Activated T-helper 2 cell treated with anti-CD3 and anti-CD28 coated beads, Interferon-gamma antibody, Interleukin-2, Interleukin-4, amounts not matched to agents 10 μg/mL and 5 μg/mL and 100 μg/mL, durations not matched to agents 14 hours and 24 hours and 36 hours (primary cell): ENCODE results near the gene UBFD1. TPM values are rescaled to one million over a fixed set of nuclear protein-coding genes. Genes with fewer than 3 reads are reported as not detected.
A peak's percentile ranks its signal among the peaks of the same experiment; 100 is the strongest.
"Not testable (repeated sequence)": the region's sequence is repeated elsewhere in the genome, so short reads cannot be mapped to it uniquely, and the experiment has no call there.

Experiments
- DNase-seq: peaks from one replicate; pipeline ENCODE4 v3.0.0; 2021; ENCODE audit warnings: low spot score
- H3K27ac Mint-ChIP-seq: one replicate; pipeline ENCODE4 v1.8.0; 2021; ENCODE audit warnings: mixed read lengths
- H3K27me3 Mint-ChIP-seq: one replicate; pipeline ENCODE4 v1.8.0; 2021; ENCODE audit warnings: low read depth, mixed read lengths
- H3K36me3 Mint-ChIP-seq: one replicate; pipeline ENCODE4 v1.8.0; 2021; ENCODE audit warnings: low read depth, mixed read lengths
- H3K4me1 Mint-ChIP-seq: one replicate; pipeline ENCODE4 v1.8.0; 2021; ENCODE audit warnings: low read depth, mixed read lengths
- H3K4me3 Mint-ChIP-seq: one replicate; pipeline ENCODE4 v1.8.0; 2021; ENCODE audit warnings: low read depth, mild to moderate bottlenecking, moderate library complexity, mixed read lengths
- H3K9me3 Mint-ChIP-seq: one replicate; pipeline ENCODE4 v1.8.0; 2021; ENCODE audit warnings: mixed read lengths
- intact Hi-C: fragments of 100-400 bp; cut with micrococcal nuclease; formaldehyde crosslinking; loops from one replicate; pipeline ENCODE4 v1.15.1; 2023
- total RNA-seq: library from RNA; stranded (reverse); gene quantifications from 2 replicates; pipeline ENCODE4 v1.2.3, GENCODE V29; 2022

The UBFD1 gene
- total RNA-seq, 1 donor from 2014 or later = 57.7 TPM

DNA sequence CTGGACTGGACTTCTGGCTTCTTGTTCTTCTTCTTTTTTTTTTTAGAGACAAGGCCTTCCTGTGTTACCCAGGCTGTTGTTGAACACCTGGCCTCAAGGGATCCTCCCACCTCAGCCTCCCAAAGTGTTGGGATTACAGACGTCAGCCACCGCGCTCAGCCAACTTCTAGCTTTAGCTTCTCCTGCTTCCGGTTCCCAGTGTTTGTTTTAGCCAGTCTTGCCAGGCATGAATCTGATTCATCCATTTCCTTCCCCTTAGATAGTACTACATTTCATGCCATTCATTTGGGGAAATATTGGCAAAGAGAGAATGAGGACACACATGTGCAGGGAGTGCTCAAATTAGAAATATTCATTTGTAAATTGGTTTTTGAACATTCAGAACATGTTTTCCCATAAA lies 50.7 kb downstream of the UBFD1 start:
- H3K4me3 Mint-ChIP-seq = no peak overlapping the region
- H3K9me3 Mint-ChIP-seq = no peaks in the 10 kb centered on the region
- DNase-seq = no peak
- intact Hi-C loops = no loop called here
- H3K4me1 Mint-ChIP-seq = no peaks in the 10 kb centered on the region
- peaks cover 26% of the 10 kb centered on the region for H3K36me3 Mint-ChIP-seq
- no peak overlapping the region for H3K27ac Mint-ChIP-seq
- H3K27me3 Mint-ChIP-seq = no peaks in the 10 kb centered on the region

DNA sequence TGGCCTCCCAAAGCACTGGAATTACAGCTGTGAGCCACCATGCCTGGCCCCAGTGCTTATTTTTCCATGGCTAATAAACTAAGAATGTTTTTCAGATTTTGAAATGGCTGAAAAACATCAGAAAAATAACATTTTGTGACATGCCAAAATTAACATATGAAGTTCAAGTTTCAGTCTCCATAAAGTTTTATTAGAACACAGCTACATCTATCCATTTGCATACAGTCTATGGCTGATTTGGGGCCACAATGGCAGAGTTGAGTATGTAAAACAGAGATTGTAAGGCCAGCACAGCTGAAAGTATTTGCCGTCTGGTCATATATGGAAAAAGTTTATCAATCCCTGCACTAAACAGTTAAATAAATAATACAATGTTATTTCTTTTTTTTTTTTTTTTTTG lies 52.4 kb downstream of the UBFD1 start:
- no peaks in the 10 kb centered on the region for H3K4me1 Mint-ChIP-seq
- intact Hi-C loops = no loop called here
- H3K4me3 Mint-ChIP-seq = no peak overlapping the region
- H3K27me3 Mint-ChIP-seq = no peaks in the 10 kb centered on the region
- H3K36me3 Mint-ChIP-seq = peaks cover 28% of the 10 kb centered on the region
- no peaks in the 10 kb centered on the region for H3K9me3 Mint-ChIP-seq
- DNase-seq = no peak
- no peak overlapping the region for H3K27ac Mint-ChIP-seq

DNA sequence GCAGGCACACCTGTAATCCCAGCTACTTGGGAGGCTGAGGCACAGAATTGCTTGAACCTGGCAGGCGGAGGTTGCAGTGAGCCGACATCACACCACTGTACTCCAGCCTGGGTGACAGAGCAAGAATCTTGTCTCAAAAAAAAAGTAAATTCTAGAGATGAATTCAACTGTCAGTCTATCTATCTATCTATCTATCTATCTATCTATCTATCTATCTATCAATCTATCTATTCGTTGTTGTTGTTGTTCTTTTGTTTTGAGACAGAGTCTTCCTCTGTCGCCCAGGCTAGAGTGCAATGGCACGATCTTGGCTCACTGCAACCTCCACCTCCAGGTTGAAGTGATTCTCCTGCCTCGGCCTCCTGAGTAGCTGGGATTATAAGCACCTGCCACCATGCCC lies 53.4 kb downstream of the UBFD1 start:
- H3K9me3 Mint-ChIP-seq, H3K27ac Mint-ChIP-seq, DNase-seq, H3K4me3 Mint-ChIP-seq, intact Hi-C loops, H3K27me3 Mint-ChIP-seq, H3K4me1 Mint-ChIP-seq: not testable (repeated sequence)
- H3K36me3 Mint-ChIP-seq = peaks cover 27% of the 10 kb centered on the region

DNA sequence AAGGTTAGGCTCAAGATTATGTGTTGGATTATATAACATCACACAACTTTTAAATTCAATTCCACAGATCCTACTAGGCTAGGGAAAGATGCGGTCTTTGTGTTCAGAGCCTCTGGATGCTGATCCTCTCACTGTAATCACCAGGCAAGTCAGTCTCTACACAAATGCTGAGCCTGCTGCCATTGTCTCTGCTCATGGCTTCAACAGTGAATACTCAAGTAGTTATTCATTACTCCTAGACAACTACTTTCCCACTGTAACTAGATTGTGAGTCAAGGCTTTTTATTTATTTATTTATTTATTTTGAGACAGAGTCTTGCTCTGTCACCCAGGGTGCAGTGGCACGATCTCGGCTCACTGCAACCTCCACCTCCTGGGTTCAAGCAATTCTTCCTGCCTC lies 54.4 kb downstream of the UBFD1 start:
- Mint-ChIP-seq H3K27me3 (no peaks in the 10 kb centered on the region), H3K36me3 (peaks cover 33% of the 10 kb centered on the region), H3K4me3 (no peak overlapping the region), H3K9me3 (no peaks in the 10 kb centered on the region), H3K4me1 (no peaks in the 10 kb centered on the region), H3K27ac (no peak overlapping the region)
- DNase-seq = no peak
- intact Hi-C loops = no loop called here

- no peaks in the 10 kb centered on the region for H3K9me3 Mint-ChIP-seq
- H3K4me3 Mint-ChIP-seq = no peak overlapping the region
- H3K27me3 Mint-ChIP-seq = no peaks in the 10 kb centered on the region
- no peaks in the 10 kb centered on the region for H3K4me1 Mint-ChIP-seq
- H3K27ac Mint-ChIP-seq = peak overlapping the region; percentile 30
- peaks cover 46% of the 10 kb centered on the region for H3K36me3 Mint-ChIP-seq
- intact Hi-C loops = no loop called here
- no peak for DNase-seq
Observed at GRCh38 chr16:23615805-23616204, 58.3 kb downstream of the UBFD1 start.

Other genes with a start within 250 kb of the UBFD1 start
- 23.8 and 24.2 TPM in 2 replicates for gene COG7, start 104.5 kb upstream of the UBFD1 start, total RNA-seq
- gene GGA2, start 47.2 kb upstream of the UBFD1 start, total RNA-seq = 108 and 110 TPM in 2 replicates
- gene EARS2, start 377 bp upstream of the UBFD1 start, total RNA-seq = 25.3 and 26.6 TPM in 2 replicates
- gene NDUFAB1, start 38.6 kb downstream of the UBFD1 start, total RNA-seq = 132 and 142 TPM in 2 replicates
- 25.6 and 30.8 TPM in 2 replicates for gene PALB2, start 83.6 kb downstream of the UBFD1 start, total RNA-seq
- gene DCTN5, start 83.7 kb downstream of the UBFD1 start, total RNA-seq = 86.5 and 88.4 TPM in 2 replicates
- gene PLK1, start 121.2 kb downstream of the UBFD1 start, total RNA-seq = 71.6 and 75.3 TPM in 2 replicates
- not detected in 2 replicates for gene ERN2, start 155.5 kb downstream of the UBFD1 start, total RNA-seq
- not detected in 2 replicates for gene CHP2, start 197.3 kb downstream of the UBFD1 start, total RNA-seq